IMR-90 (cell line): Measurements from ENCODE around the gene PLBD1. TPM values are rescaled to one million over a fixed set of nuclear protein-coding genes. Genes with fewer than 3 reads are reported as not detected.

ENCODE experiments used
- ATAC-seq: fragments of 200-7000 bp; cut with Tn5 transposase; 2 replicates; pipeline ENCODE4 v1.9.1; 2020; ENCODE audit warnings: low read depth, mild to moderate bottlenecking, moderate library complexity
- BruUV-seq: library from RNA; stranded (reverse); fragments of 400-500 nt; replicated peaks from 2 replicates; lab custom pipeline; 2021; lab: Mats Ljungman, UMichigan
- CTCF ChIA-PET: fragments of 300-600 bp; formaldehyde crosslinking; extraction: SDS; loops from one replicate; lab custom pipeline; 2021; ENCODE audit warnings: antibody characterized with exemption; lab: Yijun Ruan, JAX
- POLR2A ChIA-PET: fragments of 300-600 bp; sonication (Branson Sonifier 250); formaldehyde crosslinking; loops from one replicate; lab custom pipeline; 2022; ENCODE audit warnings: antibody characterized with exemption; ENCODE audit not compliant: unreplicated experiment; lab: Charles Lee
- DNase-seq: peaks from one replicate; pipeline ENCODE4 v3.0.0; 2013
- H2AFZ ChIP-seq: replicated peaks from 2 replicates; pipeline ENCODE3; 2013; ENCODE audit warnings: low read length, mild to moderate bottlenecking; ENCODE audit not compliant: poor library complexity
- H2AK5ac ChIP-seq: 2 replicates; pipeline ENCODE4 v1.6.1; 2013; ENCODE audit warnings: low read depth, low read length, inconsistent platforms
- H2AK9ac ChIP-seq: replicated peaks from 2 replicates; pipeline ENCODE3; 2013; ENCODE audit warnings: mild to moderate bottlenecking, low read depth, low read length, moderate library complexity; ENCODE audit not compliant: poor library complexity
- H2BK120ac ChIP-seq: 2 replicates; pipeline ENCODE4 v1.6.1; 2013; ENCODE audit warnings: low read depth, low read length, inconsistent platforms
- H2BK15ac ChIP-seq: 3 replicates; pipeline ENCODE4 v1.6.1; 2013; ENCODE audit warnings: low read depth, low read length, inconsistent platforms
- H2BK20ac ChIP-seq: 2 replicates; pipeline ENCODE4 v1.6.1; 2013; ENCODE audit warnings: low read depth, mild to moderate bottlenecking, inconsistent platforms, low read length, moderate library complexity
- H2BK5ac ChIP-seq: 2 replicates; pipeline ENCODE4 v1.6.1; 2013; ENCODE audit warnings: mild to moderate bottlenecking, low read depth, low read length, inconsistent platforms; ENCODE audit not compliant: poor library complexity, severe bottlenecking
- H3K14ac ChIP-seq: replicated peaks from 2 replicates; pipeline ENCODE4 v1.6.1; 2013; ENCODE audit warnings: low read depth, low read length, inconsistent platforms
- H3K18ac ChIP-seq: 2 replicates; pipeline ENCODE4 v1.6.1; 2013; ENCODE audit warnings: low read depth, low read length, control low read depth
- H3K23ac ChIP-seq: 2 replicates; pipeline ENCODE4 v1.6.1; 2013; ENCODE audit warnings: low read depth, low read length, inconsistent platforms
- H3K27ac ChIP-seq: 2 replicates; pipeline ENCODE4 v1.5.1; 2013; ENCODE audit warnings: mild to moderate bottlenecking, control low read depth, low read length; ENCODE audit not compliant: insufficient read depth
- H3K27me3 ChIP-seq: 2 replicates; pipeline ENCODE4 v1.6.1; 2013; ENCODE audit warnings: low read length; ENCODE audit not compliant: control insufficient read depth, insufficient read depth
- H3K36me3 ChIP-seq: 2 replicates; pipeline ENCODE4 v1.6.1; 2013; ENCODE audit warnings: low read length, mixed read lengths; ENCODE audit not compliant: control insufficient read depth, insufficient read depth
- H3K4ac ChIP-seq: 2 replicates; pipeline ENCODE4 v1.6.1; 2013; ENCODE audit warnings: low read depth, low read length, inconsistent platforms
- H3K4me1 ChIP-seq: 2 replicates; pipeline ENCODE4 v1.6.1; 2013; ENCODE audit warnings: low read length, mixed read lengths; ENCODE audit not compliant: control insufficient read depth, insufficient read depth
- H3K4me2 ChIP-seq: 2 replicates; pipeline ENCODE4 v1.6.1; 2013; ENCODE audit warnings: low read depth, mild to moderate bottlenecking, control low read depth, low read length, moderate library complexity
- H3K4me3 ChIP-seq: 2 replicates; pipeline ENCODE4 v1.5.1; 2013; ENCODE audit warnings: low read depth, mild to moderate bottlenecking, control low read depth, low read length, moderate library complexity; ENCODE audit not compliant: insufficient read depth
- H3K56ac ChIP-seq: 2 replicates; pipeline ENCODE4 v1.6.1; 2013; ENCODE audit warnings: low read length, inconsistent platforms; ENCODE audit not compliant: insufficient read depth; ENCODE audit errors: extremely low read depth
- H3K79me1 ChIP-seq, 2 experiments: 2 replicates each; pipeline ENCODE4 v1.6.1; 2013; ENCODE audit warnings: low read length in 2 of 2, inconsistent platforms in 1 of 2, low read depth in 1 of 2
- H3K9ac ChIP-seq: 2 replicates; pipeline ENCODE4 v1.6.1; 2013; ENCODE audit warnings: low read depth, low read length, control low read depth
- H3K9me1 ChIP-seq: 2 replicates; pipeline ENCODE4 v1.6.1; 2013; ENCODE audit warnings: low read length, inconsistent platforms; ENCODE audit not compliant: insufficient read depth
- H3K9me3 ChIP-seq: 2 replicates; pipeline ENCODE4 v1.6.1; 2013; ENCODE audit warnings: low read length; ENCODE audit not compliant: control insufficient read depth, insufficient read depth
- H4K20me1 ChIP-seq: 2 replicates; pipeline ENCODE4 v1.6.1; 2013; ENCODE audit warnings: low read length, inconsistent platforms; ENCODE audit not compliant: insufficient read depth
- H4K5ac ChIP-seq: 2 replicates; pipeline ENCODE4 v1.6.1; 2013; ENCODE audit warnings: mild to moderate bottlenecking, low read depth, low read length, control low read depth
- H4K8ac ChIP-seq, 2 experiments: 2 replicates each; pipeline ENCODE4 v1.6.1; 2013; ENCODE audit warnings: low read depth in 2 of 2, low read length in 2 of 2, control low read depth in 1 of 2, inconsistent platforms in 1 of 2
- H4K91ac ChIP-seq: 2 replicates; pipeline ENCODE4 v1.6.1; 2013; ENCODE audit warnings: low read depth, low read length, inconsistent platforms; ENCODE audit not compliant: insufficient read depth
- BHLHE40 ChIP-seq: fragments of 150-350 bp; IDR thresholded peaks from 2 replicates; pipeline ENCODE4 v1.6.1; 2016; ENCODE audit warnings: mild to moderate bottlenecking, low read depth, low read length
- CEBPB ChIP-seq: IDR thresholded peaks from 2 replicates; pipeline ENCODE4 v1.6.1; 2012; ENCODE audit warnings: low read depth, low read length, improper control_type of control experiment
- CHD1 ChIP-seq: IDR thresholded peaks from 2 replicates; pipeline ENCODE4 v1.6.1; 2012; ENCODE audit warnings: low read depth, low read length, improper control_type of control experiment
- CTCF ChIP-seq: conservative IDR thresholded peaks from 2 replicates; pipeline ENCODE4 v1.5.1; 2012; ENCODE audit warnings: mild to moderate bottlenecking, low read depth, low read length, improper control_type of control experiment
- ELK1 ChIP-seq: fragments of 150-350 bp; IDR thresholded peaks from 2 replicates; pipeline ENCODE4 v1.6.1; 2016; ENCODE audit warnings: low read depth, mild to moderate bottlenecking, low read length, moderate library complexity, borderline replicate concordance
- MAFK ChIP-seq: IDR thresholded peaks from 2 replicates; pipeline ENCODE4 v1.6.1; 2012; ENCODE audit warnings: low read depth, low read length, improper control_type of control experiment
- MAZ ChIP-seq: IDR thresholded peaks from 2 replicates; pipeline ENCODE4 v1.6.1; 2012; ENCODE audit warnings: low read depth, mild to moderate bottlenecking, low read length, improper control_type of control experiment, moderate library complexity, borderline replicate concordance
- MXI1 ChIP-seq: IDR thresholded peaks from 2 replicates; pipeline ENCODE4 v1.6.1; 2012; ENCODE audit warnings: low read depth, mild to moderate bottlenecking, low read length, moderate library complexity, borderline replicate concordance
- NFE2L2 ChIP-seq: fragments of 150-350 bp; IDR thresholded peaks from 2 replicates; pipeline ENCODE4 v1.6.1; 2016; ENCODE audit warnings: low read depth, mild to moderate bottlenecking, low read length
- POLR2A ChIP-seq: IDR thresholded peaks from 2 replicates; pipeline ENCODE4 v1.6.1; 2012; ENCODE audit warnings: mild to moderate bottlenecking, low read depth, low read length
- RAD21 ChIP-seq: IDR thresholded peaks from 2 replicates; pipeline ENCODE4 v1.6.1; 2012; ENCODE audit warnings: low read length, improper control_type of control experiment
- RCOR1 ChIP-seq: IDR thresholded peaks from 2 replicates; pipeline ENCODE4 v1.6.1; 2012; ENCODE audit warnings: mild to moderate bottlenecking, low read length, improper control_type of control experiment; ENCODE audit not compliant: insufficient replicate concordance
- RFX5 ChIP-seq: IDR thresholded peaks from 2 replicates; pipeline ENCODE4 v1.8.0; 2012; ENCODE audit warnings: low read depth, mild to moderate bottlenecking, low read length, moderate library complexity
- SMC3 ChIP-seq: fragments of 150-350 bp; IDR thresholded peaks from 2 replicates; pipeline ENCODE4 v1.6.1; 2016; ENCODE audit warnings: low read depth, mild to moderate bottlenecking, antibody characterized with exemption, low read length, moderate library complexity
- USF2 ChIP-seq: fragments of 150-350 bp; IDR thresholded peaks from 2 replicates; pipeline ENCODE4 v1.6.1; 2017; ENCODE audit warnings: mild to moderate bottlenecking, antibody characterized with exemption, low read length, low read depth
- WGBS, 2 experiments: methylation state at CpG; one replicate each; pipeline versions ENCODE4 v1.1.5 to v1.1.7; 2013; ENCODE audit warnings: missing lambda C conversion rate in 2 of 2; ENCODE audit not compliant: insufficient read length in 1 of 2; ENCODE audit errors: extremely low coverage in 2 of 2; 5-methylcytosine and 5-hydroxymethylcytosine counted together
- dilution Hi-C: fragments of 300-500 bp; cut with HindIII; formaldehyde crosslinking; loops from one replicate; pipeline ENCODE4 v1.14.3; 2018; ENCODE audit warnings: low sequenced_read_pairs; ENCODE audit not compliant: unreplicated experiment
- in situ Hi-C: fragments of 300-500 bp; cut with MboI; formaldehyde crosslinking; loops from 3 replicates; pipeline ENCODE4 v1.14.3; 2019; ENCODE audit warnings: low sequenced_read_pairs, inconsistent platforms, mixed read lengths
- intact Hi-C: fragments of 100-400 bp; cut with micrococcal nuclease; formaldehyde crosslinking; loops from 2 replicates; pipeline ENCODE4 v1.10.0; 2022
- polyA plus RNA-seq, 3 experiments: library from polyadenylated mRNA; depleted of rRNA; stranded (reverse); fragments of >200 nt; gene quantifications; 2 replicates each; pipeline ENCODE4 v1.2.3, GENCODE V29; 2012; ENCODE audit warnings: low replicate concordance in 1 of 3
- total RNA-seq: library from RNA; depleted of rRNA; stranded (reverse); fragments of >200 nt; gene quantifications from 2 replicates; pipeline ENCODE4 v1.2.3, GENCODE V29; 2012

PLBD1 gene
- total and polyA plus RNA-seq, 2 of the 4 experiments (the other 2 are of a cell fraction), result under 0.01 TPM; not detected in 1

GRCh38 chr12:14510574-14510973 lies 57.1 kb downstream of the PLBD1 start:
- no peak overlapping the region for H4K91ac ChIP-seq
- no peaks in the 10 kb centered on the region for H3K4me1 ChIP-seq
- H2AK9ac ChIP-seq, result no peak overlapping the region
- no peak overlapping the region for H4K5ac ChIP-seq
- no peak overlapping the region for H3K9ac ChIP-seq
- no peak overlapping the region for H3K18ac ChIP-seq
- no peak overlapping the region for H2BK120ac ChIP-seq
- H3K9me3 ChIP-seq, result no peaks in the 10 kb centered on the region
- no peak for TF ChIP-seq RFX5
- no peak for TF ChIP-seq MAFK
- TF ChIP-seq RAD21, result no peak
- no peak for TF ChIP-seq SMC3
- no peak for TF ChIP-seq CEBPB
- TF ChIP-seq NFE2L2, result no peak
- no peak for TF ChIP-seq CTCF
- no peak for TF ChIP-seq USF2
- TF ChIP-seq MAZ, result no peak
- TF ChIP-seq MXI1, result no peak
- TF ChIP-seq ELK1, result no peak
- TF ChIP-seq RCOR1, result no peak
- no peak for TF ChIP-seq BHLHE40
- no peak for TF ChIP-seq CHD1
- no peak for TF ChIP-seq POLR2A
- H3K36me3 ChIP-seq, result no peaks in the 10 kb centered on the region
- intact Hi-C loops, result no loop called here
- ChIA-PET POLR2A (no interaction called here), CTCF (no interaction called here)
- H2BK20ac ChIP-seq, result no peak overlapping the region
- no peak overlapping the region for H3K14ac ChIP-seq
- H3K27ac ChIP-seq, result no peak overlapping the region
- no peak overlapping the region for H3K4me2 ChIP-seq
- H3K27me3 ChIP-seq, result no peaks in the 10 kb centered on the region
- DNase-seq, result no peak
- H2AK5ac ChIP-seq, result no peak overlapping the region
- no peak overlapping the region for H3K23ac ChIP-seq
- in situ Hi-C loops, result no loop called here
- no peak overlapping the region for H2AFZ ChIP-seq
- H2BK15ac ChIP-seq, result no peak overlapping the region
- WGBS, 2 experiments, result 64% methylated on average over 3 of the region's 3 CpGs; no CpG with 5 or more reads in 1 of the 2 experiments
- H4K8ac ChIP-seq, result no peak overlapping the region
- ATAC-seq, result no peak
- H3K4me3 ChIP-seq, result no peak overlapping the region
- H3K79me1 ChIP-seq, result no peaks in the 10 kb centered on the region
- H4K20me1 ChIP-seq, result no peaks in the 10 kb centered on the region
- no peaks in the 10 kb centered on the region; the same call in 1 of the 2 replicates for H3K9me1 ChIP-seq
- H3K4ac ChIP-seq, result no peak overlapping the region
- no peak overlapping the region for H2BK5ac ChIP-seq
- dilution Hi-C loops, result no loop called here
- H3K56ac ChIP-seq, result no peak overlapping the region
- no TSS peak for BruUV-seq
